HEK293 (cell line): ENCODE results near the gene WIPI1.

Experiments used
- ZNF274 ChIP-seq, 2 experiments: fragments of 200-500 bp in 1 of 2; fragments of 450-650 bp in 1 of 2; sonication (Bioruptor generic) in 1 of 2; formaldehyde crosslinking in 1 of 2; IDR thresholded peaks; 2 replicates each; pipeline versions ENCODE4 v1.5.1 to v1.6.1; 2014 to 2016; ENCODE audit warnings: borderline replicate concordance in 1 of 2, inconsistent platforms in 1 of 2, low read length in 1 of 2, missing biosample characterization in 1 of 2, missing genetic modification characterization in 1 of 2
- ZNF366 ChIP-seq: fragments of 450-650 bp; formaldehyde crosslinking; conservative IDR thresholded peaks from 2 replicates; pipeline ENCODE4 v1.5.1; 2016; ENCODE audit warnings: missing biosample characterization, missing genetic modification characterization
- ZNF626 ChIP-seq: fragments of 450-650 bp; sonication (Bioruptor Pico); formaldehyde crosslinking; IDR thresholded peaks from 2 replicates; pipeline ENCODE4 v1.5.1; 2018; ENCODE audit warnings: missing biosample characterization, missing genetic modification characterization, inconsistent platforms
- TF ChIP-seq, protein P1 (sequence below): fragments of 450-650 bp; formaldehyde crosslinking; IDR thresholded peaks from 2 replicates; pipeline ENCODE4 v1.5.1; 2016; ENCODE audit warnings: missing biosample characterization, missing genetic modification characterization

GRCh38 chr17:68505951-68506350, 48.7 kb upstream of the WIPI1 start:
- TF ChIP-seq ZNF274 (IDR thresholded peaks at IDR 0.05; ENCODE audit: low read length) (no peak), ZNF274 (tag by site-specific recombination; IDR thresholded peaks at IDR 0.05; ENCODE audit: borderline replicate concordance) (no peak), ZNF626 (tag by site-specific recombination) (no peak), ZNF366 (tag by site-specific recombination) (no peak)
- TF ChIP-seq, protein P1, sequence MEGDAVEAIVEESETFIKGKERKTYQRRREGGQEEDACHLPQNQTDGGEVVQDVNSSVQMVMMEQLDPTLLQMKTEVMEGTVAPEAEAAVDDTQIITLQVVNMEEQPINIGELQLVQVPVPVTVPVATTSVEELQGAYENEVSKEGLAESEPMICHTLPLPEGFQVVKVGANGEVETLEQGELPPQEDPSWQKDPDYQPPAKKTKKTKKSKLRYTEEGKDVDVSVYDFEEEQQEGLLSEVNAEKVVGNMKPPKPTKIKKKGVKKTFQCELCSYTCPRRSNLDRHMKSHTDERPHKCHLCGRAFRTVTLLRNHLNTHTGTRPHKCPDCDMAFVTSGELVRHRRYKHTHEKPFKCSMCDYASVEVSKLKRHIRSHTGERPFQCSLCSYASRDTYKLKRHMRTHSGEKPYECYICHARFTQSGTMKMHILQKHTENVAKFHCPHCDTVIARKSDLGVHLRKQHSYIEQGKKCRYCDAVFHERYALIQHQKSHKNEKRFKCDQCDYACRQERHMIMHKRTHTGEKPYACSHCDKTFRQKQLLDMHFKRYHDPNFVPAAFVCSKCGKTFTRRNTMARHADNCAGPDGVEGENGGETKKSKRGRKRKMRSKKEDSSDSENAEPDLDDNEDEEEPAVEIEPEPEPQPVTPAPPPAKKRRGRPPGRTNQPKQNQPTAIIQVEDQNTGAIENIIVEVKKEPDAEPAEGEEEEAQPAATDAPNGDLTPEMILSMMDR (tag by site-specific recombination): no peak
